ENCODE measurements around the gene HMG20A.
"Not testable (repeated sequence)": the region's sequence is repeated elsewhere in the genome, so short reads cannot be mapped to it uniquely, and the experiment has no call there.

Gene HMG20A

DNA sequence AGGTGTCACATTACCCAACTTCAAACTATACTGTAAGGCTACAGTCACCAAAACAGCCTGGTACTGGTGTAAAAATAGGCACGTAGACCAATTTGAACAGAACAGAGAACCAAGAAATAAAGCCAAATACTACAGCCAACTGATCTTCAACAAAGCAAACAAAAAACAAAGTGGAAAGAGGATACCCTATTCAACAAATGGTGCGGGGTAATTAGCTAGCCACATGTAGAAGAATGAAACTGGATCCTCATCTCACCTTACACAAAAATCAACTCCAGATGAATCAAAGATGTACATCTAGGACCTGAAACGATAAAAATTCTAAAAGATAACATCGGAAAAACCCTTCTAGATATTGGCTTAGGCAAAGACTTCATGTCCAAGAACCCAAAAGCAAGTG, 13.8 kb upstream of the HMG20A start:
- no peak for DNase-seq (ENCODE audit: low spot score)

DNA sequence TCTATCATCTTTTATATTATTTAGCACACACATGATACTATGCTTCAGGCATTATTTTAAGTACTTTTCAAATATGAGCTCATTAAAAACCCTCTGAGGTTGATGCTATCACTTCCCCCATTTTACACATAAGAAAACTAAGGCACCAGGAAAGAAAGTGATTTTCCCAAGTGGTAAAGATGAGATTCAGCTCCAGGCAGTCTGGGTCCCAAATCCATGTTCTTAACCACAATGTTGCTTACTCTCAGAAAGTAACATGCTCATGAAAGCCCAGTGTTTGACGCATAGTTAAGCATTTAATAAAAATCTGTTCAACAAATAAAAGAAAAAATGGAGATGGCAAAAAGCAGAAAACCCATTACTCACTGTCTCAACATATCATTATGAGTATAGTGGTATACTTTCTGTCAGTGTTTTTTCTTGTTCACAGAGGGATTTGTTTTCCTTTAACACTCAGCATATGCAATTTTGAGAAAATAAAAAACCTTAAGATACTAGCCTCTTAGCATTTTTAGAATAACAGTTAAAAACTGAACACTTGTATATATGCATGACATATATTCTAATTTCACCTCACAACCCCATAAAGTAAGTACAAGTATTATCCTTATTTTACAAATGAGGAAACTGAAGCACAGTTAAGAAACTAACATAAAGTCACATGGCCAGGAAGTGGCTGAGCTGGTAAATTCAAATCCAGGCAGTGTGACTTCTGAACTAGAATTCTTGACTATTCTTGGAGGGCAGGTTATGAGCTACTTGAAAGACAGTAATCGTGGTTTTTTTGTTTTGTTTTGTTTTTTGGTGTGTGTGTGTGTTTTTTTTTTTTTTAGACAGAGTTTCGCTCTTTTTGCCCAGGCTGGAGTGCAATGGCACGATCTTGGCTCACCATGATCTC, 11.2 kb upstream of the HMG20A start:
- no peak for DNase-seq (ENCODE audit: low spot score)

GRCh38 chr15:77410157-77410500, 10.6 kb upstream of the HMG20A start:
- not testable (repeated sequence) for DNase-seq (ENCODE audit: low spot score)

GRCh38 chr15:77410701-77411618, 9.7 kb upstream of the HMG20A start:
- no peak for DNase-seq (ENCODE audit: low spot score)

GRCh38 chr15:77411619-77411976, 9.1 kb upstream of the HMG20A start:
- no peak for DNase-seq (ENCODE audit: low spot score)

DNA sequence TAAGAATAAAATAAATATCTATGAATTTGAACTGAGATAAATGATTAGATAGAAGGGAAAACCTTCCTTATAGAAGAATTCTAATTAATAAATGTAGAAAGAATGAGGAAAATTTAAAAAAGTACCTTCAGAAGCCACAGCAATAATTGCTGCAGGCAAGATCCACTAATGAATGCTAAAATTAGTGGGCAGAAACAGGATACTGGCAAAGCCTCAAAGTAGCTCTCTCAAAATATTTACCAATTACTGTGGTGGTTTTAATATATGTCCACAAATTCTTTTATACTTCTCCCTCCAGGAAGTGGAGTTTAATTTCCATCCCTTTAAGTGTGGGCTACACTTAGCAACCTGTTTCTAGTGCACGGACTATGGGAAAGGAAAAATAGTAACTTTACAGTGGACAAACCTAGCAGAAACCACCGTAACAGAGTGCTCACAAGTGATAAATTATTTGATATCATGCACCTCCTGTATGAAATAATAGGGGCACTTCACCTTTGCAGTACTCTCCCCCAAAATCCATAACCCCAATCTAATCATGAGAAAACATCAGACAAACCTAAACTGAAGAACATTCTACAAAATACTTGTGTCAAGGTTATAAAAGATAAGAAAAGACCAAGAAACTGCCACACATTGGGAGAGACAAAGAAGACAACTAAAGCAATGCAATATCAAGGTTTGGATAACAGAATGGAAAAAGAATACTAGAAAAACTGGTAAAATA, 7.6 kb upstream of the HMG20A start:
- no peak for DNase-seq (ENCODE audit: low spot score)

GRCh38 chr15:77413699-77414349, 6.9 kb upstream of the HMG20A start:
- DNase-seq (ENCODE audit: low spot score) = no peak

GRCh38 chr15:77414789-77415442, 5.8 kb upstream of the HMG20A start:
- no peak for DNase-seq (ENCODE audit: low spot score)

DNA sequence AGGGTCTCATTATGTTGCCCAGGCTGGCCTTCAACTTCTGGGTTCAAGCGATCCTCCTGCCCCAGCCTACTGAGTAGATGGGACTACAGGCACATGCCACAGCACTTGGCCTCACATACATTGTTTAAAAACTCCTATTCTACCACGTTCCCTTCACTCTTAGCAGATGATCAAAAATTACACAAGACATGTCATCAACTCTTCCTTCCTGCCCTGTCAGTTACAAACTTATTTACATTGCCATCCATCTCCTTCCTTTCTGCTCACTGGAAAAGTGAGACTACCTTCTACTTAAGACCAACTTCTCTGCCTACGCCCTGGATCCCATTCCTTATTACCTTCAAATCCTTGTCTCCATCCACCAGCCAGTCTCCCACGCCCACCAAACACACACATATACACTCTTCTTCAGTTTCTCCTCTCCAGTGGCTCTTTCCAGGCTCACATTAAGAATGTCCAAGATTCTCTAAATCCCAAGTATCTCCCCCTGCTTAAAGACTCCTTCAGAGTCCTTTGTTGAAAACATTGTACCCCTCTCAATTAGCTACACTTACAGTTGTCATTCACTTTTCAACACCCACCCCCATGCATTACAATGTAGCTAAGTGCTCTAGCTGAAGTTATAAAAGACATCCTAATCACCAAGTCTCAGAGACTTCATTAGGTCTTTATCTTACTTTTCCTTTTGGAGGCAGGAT, 5.1 kb upstream of the HMG20A start:
- no peak for DNase-seq (ENCODE audit: low spot score)

DNA sequence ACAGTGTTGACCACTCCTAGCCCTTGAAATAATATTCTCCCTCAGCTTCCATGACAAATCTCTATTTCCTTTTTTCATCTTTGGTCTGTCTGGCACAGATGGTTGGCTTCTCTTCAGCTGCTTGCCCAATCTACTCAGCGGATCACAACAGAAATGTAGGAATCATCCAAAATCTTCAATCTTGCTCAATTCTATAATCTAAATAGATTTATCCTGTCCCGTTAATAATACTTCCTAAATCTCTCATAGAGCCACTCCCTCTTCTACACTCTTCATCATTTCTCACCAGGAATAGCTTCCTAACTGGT, 4.6 kb upstream of the HMG20A start:
- DNase-seq (ENCODE audit: low spot score) = no peak

- no peak for DNase-seq (ENCODE audit: low spot score)
Observed at GRCh38 chr15:77416954-77417353, 3.7 kb upstream of the HMG20A start.

GRCh38 chr15:77417602-77418001, 3.1 kb upstream of the HMG20A start:
- no peak for DNase-seq (ENCODE audit: low spot score)

DNA sequence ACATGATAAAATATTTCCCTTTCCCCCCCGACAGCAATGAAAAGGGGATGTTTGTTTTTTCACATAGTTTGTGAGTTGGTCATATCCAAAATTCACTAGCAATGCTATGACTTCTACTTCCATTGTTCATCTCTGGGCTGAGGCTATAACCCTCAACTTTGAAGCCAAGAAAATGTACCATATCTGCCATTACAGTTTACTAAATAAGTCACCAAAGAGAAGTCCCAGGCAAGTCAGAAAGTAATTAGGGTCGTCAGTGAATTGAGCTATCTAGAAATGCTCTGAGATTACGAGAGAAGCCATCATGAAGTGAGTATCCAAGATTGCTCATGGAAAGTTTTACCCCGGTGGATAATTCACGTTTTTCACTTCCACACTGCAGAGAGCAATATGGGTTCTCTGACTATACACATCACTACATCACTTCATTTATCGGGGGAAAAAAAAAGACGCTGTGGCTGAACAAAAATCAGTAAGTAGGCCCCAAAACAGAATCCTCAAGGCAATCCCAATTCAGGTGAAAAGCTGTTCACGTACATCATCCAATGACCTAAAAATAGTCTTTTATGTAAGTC, 2.2 kb upstream of the HMG20A start:
- DNase-seq (ENCODE audit: low spot score) = peak; percentile 35

GRCh38 chr15:77418966-77419835, 1.5 kb upstream of the HMG20A start:
- DNase-seq (ENCODE audit: low spot score) = peak; percentile 37

DNA sequence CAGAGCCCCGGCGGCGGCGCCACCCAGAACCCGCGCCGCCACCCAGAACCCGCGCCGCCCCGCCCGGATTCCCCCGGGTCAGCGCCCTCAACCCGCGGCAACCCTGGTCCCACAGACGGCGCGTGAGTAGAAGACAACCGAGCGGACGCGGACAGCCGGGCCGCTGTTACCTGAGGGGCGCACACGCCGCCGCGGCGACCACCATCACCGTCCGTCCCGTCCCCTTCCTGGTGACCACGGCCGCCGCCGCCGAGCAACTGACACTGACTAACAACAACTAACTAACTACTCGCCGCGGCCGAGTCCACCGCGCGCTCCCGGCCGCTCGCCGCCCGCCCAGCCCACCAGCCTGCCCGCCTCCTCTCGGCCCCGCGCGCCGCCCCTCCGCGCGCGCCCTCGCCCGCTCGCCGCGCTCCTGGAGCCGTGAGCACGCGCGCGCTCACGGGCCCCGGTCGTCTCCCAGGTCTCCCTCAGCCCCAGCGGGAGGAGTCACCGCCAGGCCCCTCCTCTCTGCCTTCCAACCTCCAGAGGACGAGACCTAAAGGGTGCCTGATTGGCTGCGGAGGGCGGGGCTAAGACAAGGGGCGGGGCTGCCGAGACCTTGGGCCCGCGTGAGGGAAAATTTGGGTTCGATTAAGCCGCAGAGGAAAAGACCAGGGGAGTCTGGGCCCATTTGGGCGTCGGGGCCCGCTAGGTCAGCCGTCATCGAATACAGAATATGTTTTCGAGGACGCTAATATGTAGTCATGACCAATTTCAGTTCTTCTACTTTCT, 665 bp upstream of the HMG20A start, which contains the start of gene PEAK1:
PEAK1 (minus strand) TSS at position 269 of the 774 bp plus-strand sequence. CDS start 238,178 bp downstream, outside the sequence.
- DNase-seq (ENCODE audit: low spot score) = peak; percentile 97

DNA sequence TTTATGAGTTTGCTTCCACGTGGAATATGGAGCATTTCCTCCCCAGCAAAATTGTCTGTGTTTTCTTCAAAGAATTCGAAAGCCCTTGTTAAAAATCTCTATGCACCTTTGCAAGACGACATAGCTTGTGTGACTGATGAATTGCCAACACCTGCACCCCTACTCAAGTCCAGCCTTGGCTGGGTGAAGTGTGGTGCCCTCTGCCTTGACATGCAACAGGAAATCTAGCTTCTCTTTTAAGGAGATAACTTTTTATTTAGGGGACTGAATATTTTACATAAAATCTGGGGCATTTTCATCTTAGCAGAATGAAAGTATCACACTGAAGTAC, 647 bp downstream of the HMG20A start:
- DNase-seq (ENCODE audit: low spot score) = peak; percentile 62

DNA sequence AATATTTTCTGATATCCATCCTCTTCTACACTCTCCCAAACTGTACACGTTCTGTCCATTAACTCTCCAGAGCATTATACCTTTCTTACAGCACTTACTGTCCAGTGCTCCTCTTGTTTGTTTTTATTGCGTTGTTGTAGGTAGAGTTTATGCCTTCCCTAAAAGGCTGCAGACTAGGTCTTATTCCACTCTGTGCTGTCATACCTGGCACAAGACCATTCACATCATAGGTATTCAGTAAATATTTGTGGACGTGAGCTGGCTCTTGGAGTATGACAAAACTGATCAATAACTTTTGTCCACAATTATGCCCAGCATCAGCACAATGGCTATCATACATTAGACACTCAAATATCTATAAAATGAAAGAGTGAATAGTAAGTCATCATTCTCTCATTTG, 4.4 kb downstream of the HMG20A start:
- no peak for DNase-seq (ENCODE audit: low spot score)

DNA sequence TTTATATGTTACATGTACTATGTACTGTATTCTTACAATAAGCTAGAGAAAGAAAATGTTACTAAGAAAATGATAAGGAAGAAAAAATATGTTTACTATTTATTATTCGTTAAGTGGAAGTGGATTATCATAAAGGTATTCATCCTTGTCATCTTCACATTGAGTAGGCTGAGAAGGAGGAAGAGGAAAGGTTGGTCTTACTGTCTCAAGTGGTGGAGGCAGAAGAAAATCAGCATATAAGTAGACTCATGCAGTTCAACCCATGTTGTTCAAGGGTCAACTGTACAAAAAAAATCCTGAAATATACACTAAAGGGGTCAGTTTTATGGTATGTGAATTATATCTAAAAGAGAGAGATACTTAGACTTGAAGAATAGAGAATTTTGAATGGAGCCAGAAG, 5.7 kb downstream of the HMG20A start:
- DNase-seq (ENCODE audit: low spot score) = no peak

DNA sequence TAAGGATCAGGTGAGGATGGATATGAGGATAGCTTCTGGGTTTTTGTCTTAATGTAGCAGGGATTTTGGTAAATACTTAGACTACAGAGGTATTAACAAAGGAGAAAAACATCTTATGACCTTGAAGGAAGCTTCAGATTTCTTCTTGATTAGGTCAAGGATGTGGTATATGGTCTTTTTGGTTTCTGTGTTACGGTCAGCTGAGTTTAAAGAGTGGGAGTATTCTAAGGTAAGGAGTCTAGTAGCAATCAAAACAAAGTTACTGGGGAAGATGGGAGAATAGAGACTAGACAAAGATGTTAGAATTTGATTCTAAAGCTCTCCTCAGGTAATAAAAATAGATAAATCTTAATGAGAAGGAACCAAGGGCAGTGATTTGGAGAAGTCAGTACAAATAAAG, 6.2 kb downstream of the HMG20A start:
- DNase-seq (ENCODE audit: low spot score) = no peak

Data from RKO (cell line).